ENCODE measurements around the gene CNDP1.
A peak's percentile ranks its signal among the peaks of the same experiment; 100 is the strongest.

- TF ChIP-seq CTCF (IDR thresholded peaks at IDR 0.05) = peak; percentile 62
- no peak for TF ChIP-seq ZFX (IDR thresholded peaks at IDR 0.05; ENCODE audit: borderline replicate concordance)
Measured at GRCh38 chr18:74623047-74623816, 88.9 kb downstream of the CNDP1 start.

Data from 22Rv1 (cell line).